ENCODE data around the gene ZNF581. TPM values are rescaled to one million over a fixed set of nuclear protein-coding genes. Genes with fewer than 3 reads are reported as not detected.

Gene ZNF581
- total RNA-seq, 2 donors from 2014 or later: 47.2 to 48.7 TPM

GRCh38 chr19:55691561-55692481 is 48.4 kb downstream of the ZNF581 start:
- Mint-ChIP-seq H3K4me1 (no peaks in the 10 kb centered on the region), H3K4me3 (no peak overlapping the region), H3K27me3 (ENCODE audit: insufficient read depth) (no peaks in the 10 kb centered on the region), H3K9me3 (no peaks in the 10 kb centered on the region), H3K36me3 (ENCODE audit: low read depth) (peaks cover 37% of the 10 kb centered on the region), H3K27ac (no peak overlapping the region)
- Histone ChIP-seq H3K9ac (ENCODE audit: extremely low read depth, low read length, poor library complexity, severe bottlenecking) (no peak overlapping the region), H3K4me3 (ENCODE audit: low read length) (no peak overlapping the region), H3K36me3 (ENCODE audit: control insufficient read depth, insufficient read depth, low read length) (peaks cover 38% of the 10 kb centered on the region), H3K27me3 (ENCODE audit: control insufficient read depth, insufficient read depth, low read length, poor library complexity, severe bottlenecking) (no peaks in the 10 kb centered on the region), H3K4me1 (ENCODE audit: control insufficient read depth, insufficient read depth, low read length) (no peaks in the 10 kb centered on the region), H3K27ac (ENCODE audit: low read depth, low read length) (no peak overlapping the region), H3K9me3 (ENCODE audit: control insufficient read depth, low read length) (no peaks in the 10 kb centered on the region)
- TF ChIP-seq CTCF (conservative IDR thresholded peaks at IDR 0.05): no peak
- no peak for DNase-seq
- WGBS, 2 experiments (ENCODE audit: insufficient coverage in 1 of 2, insufficient read length in 1 of 2): 95 to 97% methylated on average over 12 to 31 of the region's 31 CpGs

GRCh38 chr19:55692681-55693081 is 49.2 kb downstream of the ZNF581 start:
- DNase-seq: no peak
- peaks cover 44% of the 10 kb centered on the region for H3K36me3 Mint-ChIP-seq (ENCODE audit: low read depth)
- no peaks in the 10 kb centered on the region for H3K9me3 Mint-ChIP-seq
- Histone ChIP-seq H3K27ac (ENCODE audit: low read depth, low read length) (no peak overlapping the region), H3K4me1 (ENCODE audit: control insufficient read depth, insufficient read depth, low read length) (no peaks in the 10 kb centered on the region), H3K36me3 (ENCODE audit: control insufficient read depth, insufficient read depth, low read length) (peaks cover 36% of the 10 kb centered on the region), H3K9ac (ENCODE audit: extremely low read depth, low read length, poor library complexity, severe bottlenecking) (no peak overlapping the region), H3K9me3 (ENCODE audit: control insufficient read depth, low read length) (no peaks in the 10 kb centered on the region), H3K4me3 (ENCODE audit: low read length) (no peak overlapping the region), H3K27me3 (ENCODE audit: control insufficient read depth, insufficient read depth, low read length, poor library complexity, severe bottlenecking) (no peaks in the 10 kb centered on the region)
- TF ChIP-seq CTCF (conservative IDR thresholded peaks at IDR 0.05): no peak
- no peak overlapping the region for H3K27ac Mint-ChIP-seq
- WGBS, 2 experiments (ENCODE audit: insufficient coverage in 1 of 2, insufficient read length in 1 of 2): 94 to 97% methylated on average over 12 to 19 of the region's 19 CpGs
- no peak overlapping the region for H3K4me3 Mint-ChIP-seq
- H3K27me3 Mint-ChIP-seq (ENCODE audit: insufficient read depth): no peaks in the 10 kb centered on the region
- H3K4me1 Mint-ChIP-seq: no peaks in the 10 kb centered on the region

- H3K4me3 Mint-ChIP-seq: no peak overlapping the region
- no peaks in the 10 kb centered on the region for H3K9me3 Mint-ChIP-seq
- no peaks in the 10 kb centered on the region for H3K9me3 ChIP-seq (ENCODE audit: control insufficient read depth, low read length)
- DNase-seq: no peak
- H3K36me3 ChIP-seq (ENCODE audit: control insufficient read depth, insufficient read depth, low read length): peaks cover 39% of the 10 kb centered on the region
- no peak overlapping the region for H3K9ac ChIP-seq (ENCODE audit: extremely low read depth, low read length, poor library complexity, severe bottlenecking)
- H3K27me3 Mint-ChIP-seq (ENCODE audit: insufficient read depth): no peaks in the 10 kb centered on the region
- no peak overlapping the region for H3K27ac Mint-ChIP-seq
- no peaks in the 10 kb centered on the region for H3K4me1 ChIP-seq (ENCODE audit: control insufficient read depth, insufficient read depth, low read length)
- no peaks in the 10 kb centered on the region for H3K27me3 ChIP-seq (ENCODE audit: control insufficient read depth, insufficient read depth, low read length, poor library complexity, severe bottlenecking)
- WGBS, 2 experiments (ENCODE audit: insufficient coverage in 1 of 2, insufficient read length in 1 of 2): 97 to 98% methylated on average over 19 to 20 of the region's 20 CpGs
- H3K27ac ChIP-seq (ENCODE audit: low read depth, low read length): no peak overlapping the region
- H3K36me3 Mint-ChIP-seq (ENCODE audit: low read depth): peaks cover 48% of the 10 kb centered on the region
- H3K4me1 Mint-ChIP-seq: no peaks in the 10 kb centered on the region
- H3K4me3 ChIP-seq (ENCODE audit: low read length): no peak overlapping the region
- TF ChIP-seq CTCF (conservative IDR thresholded peaks at IDR 0.05): no peak
Observed at GRCh38 chr19:55693336-55693974, 50.0 kb downstream of the ZNF581 start.

Measured in endodermal cell (in vitro differentiated cells).